ENCODE data around the gene ITPR2.

GRCh38 chr12:26445909-26446308, 387.1 kb downstream of the ITPR2 start:
- TF ChIP-seq CREB1 (IDR thresholded peaks at IDR 0.05), result no peak
- TF ChIP-seq NANOG (IDR thresholded peaks at IDR 0.05; ENCODE audit: insufficient read depth, low read depth, low read length, poor library complexity, severe bottlenecking), result no peak
- TF ChIP-seq CTCF (IDR thresholded peaks at IDR 0.05; ENCODE audit: control extremely low read depth in 1 of 3, insufficient read depth in 1 of 3, low read depth in 1 of 3, low read length in 3 of 3), result no peak
- TF ChIP-seq NRF1 (IDR thresholded peaks at IDR 0.05; ENCODE audit: low read depth, low read length), result no peak
- no peak for TF ChIP-seq CHD2 (IDR thresholded peaks at IDR 0.05; ENCODE audit: low read length)
- TF ChIP-seq, protein P1, sequence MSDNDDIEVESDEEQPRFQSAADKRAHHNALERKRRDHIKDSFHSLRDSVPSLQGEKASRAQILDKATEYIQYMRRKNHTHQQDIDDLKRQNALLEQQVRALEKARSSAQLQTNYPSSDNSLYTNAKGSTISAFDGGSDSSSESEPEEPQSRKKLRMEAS (IDR thresholded peaks at IDR 0.05), result no peak
- TF ChIP-seq ZNF274 (IDR thresholded peaks at IDR 0.05; ENCODE audit: borderline replicate concordance, extremely low read depth, low read length), result no peak
- TF ChIP-seq POLR2A (IDR thresholded peaks at IDR 0.05; ENCODE audit: control extremely low read depth in 1 of 2, low read depth in 2 of 2, low read length in 2 of 2), result no peak
- no peak for TF ChIP-seq CHD1 (IDR thresholded peaks at IDR 0.05; ENCODE audit: low read depth, low read length)
